Nephron (organoid): ENCODE measurements around the gene PARL.

Experiments
- H3K27ac Mint-ChIP-seq, 3 experiments: 2 replicates each; pipeline ENCODE4 v1.8.0; 2020; ENCODE audit warnings: mixed read lengths in 3 of 3, mild to moderate bottlenecking in 2 of 3, moderate library complexity in 1 of 3
- H3K27me3 Mint-ChIP-seq: 2 replicates; pipeline ENCODE4 v1.8.0; 2021; ENCODE audit warnings: low read depth, mild to moderate bottlenecking, moderate library complexity, mixed read lengths
- H3K36me3 Mint-ChIP-seq: 2 replicates; pipeline ENCODE4 v1.8.0; 2020; ENCODE audit warnings: low read depth, mixed read lengths
- H3K4me1 Mint-ChIP-seq: 2 replicates; pipeline ENCODE4 v1.8.0; 2020; ENCODE audit warnings: mixed read lengths
- H3K4me3 Mint-ChIP-seq, 3 experiments: 2 replicates each; pipeline ENCODE4 v1.8.0; 2020; ENCODE audit warnings: mild to moderate bottlenecking in 3 of 3, mixed read lengths in 3 of 3, moderate library complexity in 2 of 3
- H3K9me3 Mint-ChIP-seq: 2 replicates; pipeline ENCODE4 v1.8.0; 2020; ENCODE audit warnings: mixed read lengths
- CTCF ChIP-seq, 3 experiments: fragments of 200-600 bp; sonication (generic); IDR thresholded peaks; one replicate each; pipeline ENCODE4 v1.5.0; 2021; ENCODE audit warnings: antibody characterized with exemption in 3 of 3; ENCODE audit not compliant: unreplicated experiment in 3 of 3

The PARL gene

GRCh38 chr3:183802989-183803388, 81.7 kb downstream of the PARL start:
- peaks cover 83% of the 10 kb centered on the region for H3K36me3 Mint-ChIP-seq
- no peaks in the 10 kb centered on the region for H3K27me3 Mint-ChIP-seq
- no peaks in the 10 kb centered on the region for H3K9me3 Mint-ChIP-seq
- no peak overlapping the region for H3K27ac Mint-ChIP-seq
- no peak for TF ChIP-seq CTCF (IDR thresholded peaks at IDR 0.05; ENCODE audit: unreplicated experiment in 3 of 3)
- H3K4me1 Mint-ChIP-seq: peaks cover 40% of the 10 kb centered on the region
- H3K4me3 Mint-ChIP-seq: no peak overlapping the region

GRCh38 chr3:183801601-183802000, 83.1 kb downstream of the PARL start:
- H3K36me3 Mint-ChIP-seq: peaks cover 78% of the 10 kb centered on the region
- H3K27me3 Mint-ChIP-seq: no peaks in the 10 kb centered on the region
- H3K27ac Mint-ChIP-seq: no peak overlapping the region
- H3K4me1 Mint-ChIP-seq: peaks cover 33% of the 10 kb centered on the region
- no peak for TF ChIP-seq CTCF (IDR thresholded peaks at IDR 0.05; ENCODE audit: unreplicated experiment in 3 of 3)
- no peak overlapping the region for H3K4me3 Mint-ChIP-seq
- H3K9me3 Mint-ChIP-seq: no peaks in the 10 kb centered on the region

GRCh38 chr3:183800243-183800863, 84.3 kb downstream of the PARL start:
- Mint-ChIP-seq H3K27ac (peak overlapping the region; percentile 3 to 31 (median 5)), H3K27me3 (no peaks in the 10 kb centered on the region), H3K4me3 (no peak overlapping the region), H3K36me3 (peaks cover 78% of the 10 kb centered on the region), H3K9me3 (no peaks in the 10 kb centered on the region), H3K4me1 (peaks cover 37% of the 10 kb centered on the region)
- no peak for TF ChIP-seq CTCF (IDR thresholded peaks at IDR 0.05; ENCODE audit: unreplicated experiment in 3 of 3)

DNA sequence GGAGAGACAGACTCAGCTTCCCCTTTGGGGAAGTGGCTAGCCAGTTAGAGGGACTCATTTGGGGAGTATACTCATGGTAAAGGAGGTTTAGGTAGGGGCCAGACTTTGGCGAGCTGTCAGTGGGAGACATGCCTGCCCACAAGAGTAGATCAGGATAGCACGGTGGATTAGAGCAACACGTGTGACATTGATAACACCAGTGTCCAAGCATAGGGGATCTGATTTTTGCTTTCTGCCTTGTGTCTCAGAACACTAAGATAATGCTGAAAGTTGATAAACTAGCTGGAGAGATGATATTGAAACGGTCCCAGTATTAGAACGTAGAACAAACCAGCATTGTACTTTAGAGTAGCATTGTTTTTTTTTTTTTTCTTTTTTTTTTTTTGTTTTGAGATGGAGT, 85.2 kb downstream of the PARL start:
- no peak for TF ChIP-seq CTCF (IDR thresholded peaks at IDR 0.05; ENCODE audit: unreplicated experiment in 3 of 3)
- peaks cover 39% of the 10 kb centered on the region for H3K4me1 Mint-ChIP-seq
- H3K36me3 Mint-ChIP-seq: peaks cover 77% of the 10 kb centered on the region
- no peak overlapping the region for H3K4me3 Mint-ChIP-seq
- H3K9me3 Mint-ChIP-seq: no peaks in the 10 kb centered on the region
- H3K27ac Mint-ChIP-seq: peak overlapping the region; percentile 18 to 83 (median 34)
- no peaks in the 10 kb centered on the region for H3K27me3 Mint-ChIP-seq

DNA sequence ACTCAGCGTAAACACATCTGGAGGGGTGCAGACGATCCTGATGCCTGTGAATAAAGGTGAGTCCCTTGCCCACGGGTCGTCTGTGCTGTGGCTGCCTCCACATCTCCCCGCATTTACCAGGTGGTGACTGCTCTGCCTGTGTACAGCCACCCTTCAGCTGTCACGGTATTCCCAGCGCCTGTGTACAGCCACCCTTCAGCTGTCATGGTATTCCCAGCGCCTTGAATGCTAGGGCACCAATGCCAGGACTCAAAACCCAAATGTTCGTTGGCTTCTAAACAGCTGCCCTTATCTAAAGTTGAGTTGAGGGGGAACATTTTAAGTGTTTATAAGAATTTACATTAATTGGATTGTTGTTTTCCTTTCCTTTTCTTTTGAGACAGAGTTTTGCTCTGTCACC, 86.7 kb downstream of the PARL start:
- Mint-ChIP-seq H3K36me3 (peaks cover 77% of the 10 kb centered on the region), H3K4me3 (no peak overlapping the region), H3K27ac (peak overlapping the region in 2 of 3 experiments; percentile 41 to 69), H3K4me1 (peaks cover 44% of the 10 kb centered on the region), H3K27me3 (no peaks in the 10 kb centered on the region), H3K9me3 (no peaks in the 10 kb centered on the region)
- TF ChIP-seq CTCF (IDR thresholded peaks at IDR 0.05; ENCODE audit: unreplicated experiment in 3 of 3): no peak

DNA sequence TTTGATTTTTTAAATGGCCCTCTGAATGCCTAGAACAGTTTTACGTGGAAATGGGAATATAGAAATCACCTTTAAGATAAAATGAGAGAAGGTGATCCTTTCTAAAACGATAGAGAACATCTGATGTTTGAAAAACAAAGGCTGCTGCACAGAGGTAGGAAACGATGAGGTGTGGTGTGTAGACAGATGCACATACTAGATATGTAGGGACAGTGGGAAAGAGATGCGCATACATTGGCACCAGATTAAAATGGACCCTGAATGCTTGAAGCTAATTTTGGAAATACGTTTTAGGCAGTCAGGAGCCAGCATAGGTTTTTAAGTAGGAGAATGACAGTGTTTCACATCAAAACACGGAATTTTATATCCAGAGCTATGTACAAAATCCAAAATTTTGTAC, 88.3 kb downstream of the PARL start:
- H3K9me3 Mint-ChIP-seq: no peaks in the 10 kb centered on the region
- peaks cover 41% of the 10 kb centered on the region for H3K4me1 Mint-ChIP-seq
- no peaks in the 10 kb centered on the region for H3K27me3 Mint-ChIP-seq
- peak overlapping the region in 1 of 3 experiments; percentile 25 for H3K27ac Mint-ChIP-seq
- peaks cover 74% of the 10 kb centered on the region for H3K36me3 Mint-ChIP-seq
- no peak overlapping the region for H3K4me3 Mint-ChIP-seq
- no peak for TF ChIP-seq CTCF (IDR thresholded peaks at IDR 0.05; ENCODE audit: unreplicated experiment in 3 of 3)
